ENCODE data around the gene PAM.

The PAM gene

DNA sequence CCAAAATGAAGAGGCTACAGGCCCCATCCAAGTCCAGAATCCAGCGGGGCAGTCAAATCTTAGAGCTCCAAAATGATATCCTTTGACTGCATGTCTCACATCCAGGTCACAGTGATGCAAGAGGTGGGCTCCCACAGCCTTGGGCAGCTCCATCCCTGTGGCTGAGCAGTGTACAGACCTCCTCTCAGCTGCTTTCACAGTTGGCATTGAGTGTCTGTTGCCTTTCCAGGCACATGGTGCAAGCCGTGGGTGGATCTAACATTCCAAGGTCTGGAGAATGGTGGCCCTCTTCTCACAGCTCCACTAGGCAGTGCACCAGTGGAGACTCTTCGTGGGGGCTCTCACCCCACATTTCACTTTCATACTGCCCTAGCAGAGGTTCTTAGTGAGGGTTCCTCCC, 244.1 kb downstream of the PAM start:
- TF ChIP-seq GLIS3 (CRISPR knock-in tag; IDR thresholded peaks at IDR 0.05) (no peak), ZNF8 (CRISPR knock-in tag; IDR thresholded peaks at IDR 0.05) (no peak), ZNF70 (CRISPR knock-in tag; IDR thresholded peaks at IDR 0.05) (no peak), ARNTL (CRISPR knock-in tag; IDR thresholded peaks at IDR 0.05; ENCODE audit: borderline replicate concordance, low read depth) (no peak), ISL1 (CRISPR knock-in tag; IDR thresholded peaks at IDR 0.05) (no peak), ESRRG (CRISPR knock-in tag; IDR thresholded peaks at IDR 0.05) (no peak), ZNF565 (CRISPR knock-in tag; conservative IDR thresholded peaks at IDR 0.05; ENCODE audit: low read depth) (no peak), RARB (CRISPR knock-in tag; IDR thresholded peaks at IDR 0.05) (no peak), SNAI2 (CRISPR knock-in tag; IDR thresholded peaks at IDR 0.05) (no peak), ZC3H10 (CRISPR knock-in tag; IDR thresholded peaks at IDR 0.05) (no peak), BACH2 (CRISPR knock-in tag; IDR thresholded peaks at IDR 0.05; ENCODE audit: borderline replicate concordance) (no peak), TCF4 (CRISPR knock-in tag; IDR thresholded peaks at IDR 0.05; ENCODE audit: borderline replicate concordance) (no peak), TOX (CRISPR knock-in tag; IDR thresholded peaks at IDR 0.05; ENCODE audit: borderline replicate concordance) (no peak), ZFP30 (CRISPR knock-in tag; IDR thresholded peaks at IDR 0.05) (no peak), OSR1 (CRISPR knock-in tag; IDR thresholded peaks at IDR 0.05) (no peak)
- TF ChIP-seq, protein P1, sequence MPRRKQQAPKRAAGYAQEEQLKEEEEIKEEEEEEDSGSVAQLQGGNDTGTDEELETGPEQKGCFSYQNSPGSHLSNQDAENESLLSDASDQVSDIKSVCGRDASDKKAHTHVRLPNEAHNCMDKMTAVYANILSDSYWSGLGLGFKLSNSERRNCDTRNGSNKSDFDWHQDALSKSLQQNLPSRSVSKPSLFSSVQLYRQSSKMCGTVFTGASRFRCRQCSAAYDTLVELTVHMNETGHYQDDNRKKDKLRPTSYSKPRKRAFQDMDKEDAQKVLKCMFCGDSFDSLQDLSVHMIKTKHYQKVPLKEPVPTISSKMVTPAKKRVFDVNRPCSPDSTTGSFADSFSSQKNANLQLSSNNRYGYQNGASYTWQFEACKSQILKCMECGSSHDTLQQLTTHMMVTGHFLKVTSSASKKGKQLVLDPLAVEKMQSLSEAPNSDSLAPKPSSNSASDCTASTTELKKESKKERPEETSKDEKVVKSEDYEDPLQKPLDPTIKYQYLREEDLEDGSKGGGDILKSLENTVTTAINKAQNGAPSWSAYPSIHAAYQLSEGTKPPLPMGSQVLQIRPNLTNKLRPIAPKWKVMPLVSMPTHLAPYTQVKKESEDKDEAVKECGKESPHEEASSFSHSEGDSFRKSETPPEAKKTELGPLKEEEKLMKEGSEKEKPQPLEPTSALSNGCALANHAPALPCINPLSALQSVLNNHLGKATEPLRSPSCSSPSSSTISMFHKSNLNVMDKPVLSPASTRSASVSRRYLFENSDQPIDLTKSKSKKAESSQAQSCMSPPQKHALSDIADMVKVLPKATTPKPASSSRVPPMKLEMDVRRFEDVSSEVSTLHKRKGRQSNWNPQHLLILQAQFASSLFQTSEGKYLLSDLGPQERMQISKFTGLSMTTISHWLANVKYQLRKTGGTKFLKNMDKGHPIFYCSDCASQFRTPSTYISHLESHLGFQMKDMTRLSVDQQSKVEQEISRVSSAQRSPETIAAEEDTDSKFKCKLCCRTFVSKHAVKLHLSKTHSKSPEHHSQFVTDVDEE (CRISPR knock-in tag; IDR thresholded peaks at IDR 0.05) = no peak
- TF ChIP-seq, protein P2, sequence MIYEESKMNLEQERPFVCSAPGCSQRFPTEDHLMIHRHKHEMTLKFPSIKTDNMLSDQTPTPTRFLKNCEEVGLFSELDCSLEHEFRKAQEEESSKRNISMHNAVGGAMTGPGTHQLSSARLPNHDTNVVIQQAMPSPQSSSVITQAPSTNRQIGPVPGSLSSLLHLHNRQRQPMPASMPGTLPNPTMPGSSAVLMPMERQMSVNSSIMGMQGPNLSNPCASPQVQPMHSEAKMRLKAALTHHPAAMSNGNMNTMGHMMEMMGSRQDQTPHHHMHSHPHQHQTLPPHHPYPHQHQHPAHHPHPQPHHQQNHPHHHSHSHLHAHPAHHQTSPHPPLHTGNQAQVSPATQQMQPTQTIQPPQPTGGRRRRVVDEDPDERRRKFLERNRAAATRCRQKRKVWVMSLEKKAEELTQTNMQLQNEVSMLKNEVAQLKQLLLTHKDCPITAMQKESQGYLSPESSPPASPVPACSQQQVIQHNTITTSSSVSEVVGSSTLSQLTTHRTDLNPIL (CRISPR knock-in tag; IDR thresholded peaks at IDR 0.05; ENCODE audit: low read depth) = no peak
- TF ChIP-seq, protein P3, sequence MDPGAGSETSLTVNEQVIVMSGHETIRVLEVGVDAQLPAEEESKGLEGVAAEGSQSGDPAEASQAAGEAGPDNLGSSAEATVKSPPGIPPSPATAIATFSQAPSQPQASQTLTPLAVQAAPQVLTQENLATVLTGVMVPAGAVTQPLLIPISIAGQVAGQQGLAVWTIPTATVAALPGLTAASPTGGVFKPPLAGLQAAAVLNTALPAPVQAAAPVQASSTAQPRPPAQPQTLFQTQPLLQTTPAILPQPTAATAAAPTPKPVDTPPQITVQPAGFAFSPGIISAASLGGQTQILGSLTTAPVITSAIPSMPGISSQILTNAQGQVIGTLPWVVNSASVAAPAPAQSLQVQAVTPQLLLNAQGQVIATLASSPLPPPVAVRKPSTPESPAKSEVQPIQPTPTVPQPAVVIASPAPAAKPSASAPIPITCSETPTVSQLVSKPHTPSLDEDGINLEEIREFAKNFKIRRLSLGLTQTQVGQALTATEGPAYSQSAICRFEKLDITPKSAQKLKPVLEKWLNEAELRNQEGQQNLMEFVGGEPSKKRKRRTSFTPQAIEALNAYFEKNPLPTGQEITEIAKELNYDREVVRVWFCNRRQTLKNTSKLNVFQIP (CRISPR knock-in tag; IDR thresholded peaks at IDR 0.05; ENCODE audit: borderline replicate concordance, low read depth) = no peak
- ATAC-seq = no peak

DNA sequence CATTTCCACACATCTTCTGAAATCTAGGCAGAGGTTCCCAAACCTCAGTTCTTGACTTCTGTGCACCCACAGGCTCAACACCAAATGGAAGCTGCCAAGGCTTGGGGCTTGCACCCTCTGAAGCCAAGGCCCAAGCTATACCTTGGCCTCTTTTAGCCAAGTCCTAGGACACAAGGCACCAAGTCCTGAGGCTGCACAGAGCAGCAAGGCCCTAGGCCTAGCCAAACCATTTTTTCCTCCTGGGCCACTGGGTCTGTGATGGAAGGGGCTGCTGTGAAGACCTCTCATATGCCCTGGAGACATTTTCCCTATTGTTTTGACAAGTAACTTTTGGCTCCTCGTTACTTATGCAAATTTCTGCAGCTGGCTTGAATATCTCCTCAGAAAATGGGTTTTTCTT, 244.5 kb downstream of the PAM start:
- peak; percentile 22; the same call in 1 of the 3 replicates for ATAC-seq

DNA sequence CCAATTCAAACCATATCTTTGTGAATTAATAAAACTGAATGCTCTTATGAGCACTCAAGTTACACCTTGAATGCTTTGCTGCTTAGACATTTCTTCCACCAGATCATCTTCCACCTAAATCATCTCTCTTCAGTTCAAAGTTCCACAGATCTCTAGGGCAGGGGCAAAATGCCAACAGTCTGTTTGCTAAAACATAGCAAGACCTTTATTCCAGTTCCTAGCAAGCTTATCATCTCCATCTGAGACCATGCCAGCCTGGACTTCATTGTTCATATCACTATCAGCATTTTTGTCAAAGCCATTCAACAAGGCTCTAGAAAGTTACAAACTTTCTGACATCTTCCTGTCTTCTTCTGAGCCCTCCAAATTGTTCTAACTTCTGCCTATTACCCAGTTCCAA, 245.0 kb downstream of the PAM start:
- ATAC-seq = no peak
- TF ChIP-seq ZNF565 (CRISPR knock-in tag; conservative IDR thresholded peaks at IDR 0.05; ENCODE audit: low read depth) (no peak), GLIS3 (CRISPR knock-in tag; IDR thresholded peaks at IDR 0.05) (no peak), RARB (CRISPR knock-in tag; IDR thresholded peaks at IDR 0.05) (no peak), ZC3H10 (CRISPR knock-in tag; IDR thresholded peaks at IDR 0.05) (no peak), ZFP3 (CRISPR knock-in tag; IDR thresholded peaks at IDR 0.05) (no peak), ESRRG (CRISPR knock-in tag; IDR thresholded peaks at IDR 0.05) (no peak), ZFP30 (CRISPR knock-in tag; IDR thresholded peaks at IDR 0.05) (no peak), ZNF8 (CRISPR knock-in tag; IDR thresholded peaks at IDR 0.05) (no peak), ARNTL (CRISPR knock-in tag; IDR thresholded peaks at IDR 0.05; ENCODE audit: borderline replicate concordance, low read depth) (no peak), PPARA (CRISPR knock-in tag; IDR thresholded peaks at IDR 0.05; ENCODE audit: borderline replicate concordance) (no peak), BACH2 (CRISPR knock-in tag; IDR thresholded peaks at IDR 0.05; ENCODE audit: borderline replicate concordance) (no peak)
- TF ChIP-seq, protein P3 (CRISPR knock-in tag; IDR thresholded peaks at IDR 0.05; ENCODE audit: borderline replicate concordance, low read depth) = no peak
- TF ChIP-seq, protein P2 (CRISPR knock-in tag; IDR thresholded peaks at IDR 0.05; ENCODE audit: low read depth) = no peak

Data from SK-N-SH treated with all-trans-retinoic acid at 6 μM for 48 hours (cell line).